ENCODE data around the gene CSMD2. TPM values are rescaled to one million over a fixed set of nuclear protein-coding genes. Genes with fewer than 3 reads are reported as not detected.

CSMD2 gene
- total RNA-seq, 1 experiment from 2014 or later = 2.8 TPM

- CTCF ChIA-PET = no interaction called here
- POLR2A ChIA-PET (ENCODE audit: low non-redundant PET) = no interaction called here
- H3K4me3 ChIP-seq (ENCODE audit: low read depth, low read length, poor library complexity, severe bottlenecking) = no peak overlapping the region
- H3K27ac ChIP-seq (ENCODE audit: low read depth, low read length, poor library complexity, severe bottlenecking) = no peak overlapping the region
- BruUV-seq (replicated peaks) = no TSS peak
- no peaks in the 10 kb centered on the region for H3K9me3 ChIP-seq (ENCODE audit: low read depth, low read length, poor library complexity, severe bottlenecking)
- no peak for DNase-seq (ENCODE audit: low spot score)
- no peak for TF ChIP-seq CTCF (conservative IDR thresholded peaks at IDR 0.05; ENCODE audit: low read depth, low read length)
- TF ChIP-seq EZH2 (IDR thresholded peaks at IDR 0.05; ENCODE audit: borderline replicate concordance, low read depth, low read length, poor library complexity, severe bottlenecking) = no peak
- intact Hi-C loops (cut with micrococcal nuclease; ENCODE audit: unreplicated experiment) = no loop called here
- H3K4me1 ChIP-seq (ENCODE audit: insufficient read depth, low read length, poor library complexity, severe bottlenecking) = no peaks in the 10 kb centered on the region
- H3K27me3 ChIP-seq (replicated peaks; ENCODE audit: insufficient read depth, low read depth, low read length, poor library complexity) = peaks cover 4% of the 10 kb centered on the region
- no peaks in the 10 kb centered on the region for H3K36me3 ChIP-seq (ENCODE audit: insufficient read depth, low read length, poor library complexity, severe bottlenecking)
These were observed 347.0 kb downstream of the CSMD2 start for GRCh38 chr1:33818071-33818470.

GRCh38 chr1:33815061-33815460, 350.0 kb downstream of the CSMD2 start:
- no TSS peak for BruUV-seq (replicated peaks)
- DNase-seq (ENCODE audit: low spot score) = no peak

GRCh38 chr1:33814166-33814565, 350.9 kb downstream of the CSMD2 start:
- CTCF ChIA-PET = no interaction called here
- POLR2A ChIA-PET (ENCODE audit: low non-redundant PET) = no interaction called here
- no peaks in the 10 kb centered on the region for H3K36me3 ChIP-seq (ENCODE audit: insufficient read depth, low read length, poor library complexity, severe bottlenecking)
- no peak for DNase-seq (ENCODE audit: low spot score)
- no peak overlapping the region for H3K4me3 ChIP-seq (ENCODE audit: low read depth, low read length, poor library complexity, severe bottlenecking)
- no TSS peak for BruUV-seq (replicated peaks)
- H3K4me1 ChIP-seq (ENCODE audit: insufficient read depth, low read length, poor library complexity, severe bottlenecking) = no peaks in the 10 kb centered on the region
- no peak overlapping the region for H3K27ac ChIP-seq (ENCODE audit: low read depth, low read length, poor library complexity, severe bottlenecking)
- H3K27me3 ChIP-seq (replicated peaks; ENCODE audit: insufficient read depth, low read depth, low read length, poor library complexity) = peaks cover 8% of the 10 kb centered on the region
- TF ChIP-seq EZH2 (IDR thresholded peaks at IDR 0.05; ENCODE audit: borderline replicate concordance, low read depth, low read length, poor library complexity, severe bottlenecking) = no peak
- TF ChIP-seq CTCF (conservative IDR thresholded peaks at IDR 0.05; ENCODE audit: low read depth, low read length) = no peak
- intact Hi-C loops (cut with micrococcal nuclease; ENCODE audit: unreplicated experiment) = no loop called here
- H3K9me3 ChIP-seq (ENCODE audit: low read depth, low read length, poor library complexity, severe bottlenecking) = no peaks in the 10 kb centered on the region

More at GRCh38 chr1:33815061-33815460, 350.0 kb downstream of the CSMD2 start:
- Histone ChIP-seq H3K27me3 (replicated peaks; ENCODE audit: insufficient read depth, low read depth, low read length, poor library complexity) (peaks cover 8% of the 10 kb centered on the region), H3K27ac (ENCODE audit: low read depth, low read length, poor library complexity, severe bottlenecking) (no peak overlapping the region), H3K4me3 (ENCODE audit: low read depth, low read length, poor library complexity, severe bottlenecking) (no peak overlapping the region), H3K36me3 (ENCODE audit: insufficient read depth, low read length, poor library complexity, severe bottlenecking) (no peaks in the 10 kb centered on the region), H3K9me3 (ENCODE audit: low read depth, low read length, poor library complexity, severe bottlenecking) (no peaks in the 10 kb centered on the region), H3K4me1 (ENCODE audit: insufficient read depth, low read length, poor library complexity, severe bottlenecking) (no peaks in the 10 kb centered on the region)
- intact Hi-C loops (cut with micrococcal nuclease; ENCODE audit: unreplicated experiment) = no loop called here
- ChIA-PET CTCF (no interaction called here), POLR2A (ENCODE audit: low non-redundant PET) (no interaction called here)
- no peak for TF ChIP-seq EZH2 (IDR thresholded peaks at IDR 0.05; ENCODE audit: borderline replicate concordance, low read depth, low read length, poor library complexity, severe bottlenecking)
- no peak for TF ChIP-seq CTCF (conservative IDR thresholded peaks at IDR 0.05; ENCODE audit: low read depth, low read length)
